HK-2 (cell line): Measurements from ENCODE around the gene DNASE2B.

Source experiments
- DNase-seq: peaks from one replicate; pipeline ENCODE4 v3.0.0-alpha.2; 2018; ENCODE audit not compliant: unreplicated experiment

The DNASE2B gene, protein sequence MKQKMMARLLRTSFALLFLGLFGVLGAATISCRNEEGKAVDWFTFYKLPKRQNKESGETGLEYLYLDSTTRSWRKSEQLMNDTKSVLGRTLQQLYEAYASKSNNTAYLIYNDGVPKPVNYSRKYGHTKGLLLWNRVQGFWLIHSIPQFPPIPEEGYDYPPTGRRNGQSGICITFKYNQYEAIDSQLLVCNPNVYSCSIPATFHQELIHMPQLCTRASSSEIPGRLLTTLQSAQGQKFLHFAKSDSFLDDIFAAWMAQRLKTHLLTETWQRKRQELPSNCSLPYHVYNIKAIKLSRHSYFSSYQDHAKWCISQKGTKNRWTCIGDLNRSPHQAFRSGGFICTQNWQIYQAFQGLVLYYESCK

GRCh38 chr1:84398175-84399155 is at the start of gene DNASE2B:
Gene DNASE2B (plus strand): TSS chr1:84398484. CDS start chr1:84398565, 81 bp downstream.
- no peak for DNase-seq

GRCh38 chr1:84348759-84349158 is 49.5 kb upstream of the DNASE2B start:
- DNase-seq = no peak

GRCh38 chr1:84350104-84350503 is 48.2 kb upstream of the DNASE2B start:
- DNase-seq = no peak

GRCh38 chr1:84350550-84350949 is 47.7 kb upstream of the DNASE2B start:
- no peak for DNase-seq

GRCh38 chr1:84352298-84353106 is 45.8 kb upstream of the DNASE2B start:
- no peak for DNase-seq

DNA sequence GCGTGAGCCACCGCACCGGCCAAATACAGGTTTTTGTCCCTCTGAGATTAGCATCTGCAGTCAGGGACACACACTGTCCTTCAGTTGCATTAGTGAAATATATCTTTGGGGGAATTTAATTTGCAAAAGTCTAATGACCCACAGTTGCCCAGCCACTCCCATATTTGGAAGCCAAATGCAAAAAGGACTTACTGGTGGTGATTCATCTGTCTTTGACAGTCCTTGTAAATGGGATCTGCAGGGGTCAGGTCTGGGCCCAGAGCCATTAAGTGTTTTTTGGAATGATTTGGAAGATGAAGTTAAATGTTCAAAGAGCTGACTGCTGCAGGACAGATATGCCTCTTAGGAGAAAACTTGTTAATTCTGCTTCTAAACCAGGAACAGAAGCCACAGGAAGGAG is 44.6 kb upstream of the DNASE2B start:
- DNase-seq = no peak

- no peak for DNase-seq
Observed at GRCh38 chr1:84355556-84355955, 42.7 kb upstream of the DNASE2B start.

DNA sequence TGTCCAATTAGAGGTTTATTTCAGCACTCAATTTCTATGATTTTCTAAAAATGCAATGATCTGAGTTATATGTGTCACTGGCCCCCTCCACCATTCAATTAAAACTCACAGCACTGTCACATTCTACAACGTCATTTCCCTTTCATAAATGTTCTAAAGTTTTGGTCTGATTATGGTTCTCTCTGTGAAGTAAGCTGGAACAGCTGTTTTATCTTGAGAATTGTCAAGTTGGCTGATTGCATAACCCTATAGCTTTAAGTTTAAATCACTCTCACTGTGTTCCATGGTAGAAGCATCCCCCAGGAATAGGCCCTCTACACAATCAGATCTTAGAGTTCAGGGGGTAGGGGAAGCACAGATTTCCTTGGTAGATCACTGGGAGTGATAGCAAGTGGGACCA is 41.4 kb upstream of the DNASE2B start:
- no peak for DNase-seq

- no peak for DNase-seq
Observed at GRCh38 chr1:84358695-84359094, 39.6 kb upstream of the DNASE2B start.

- no peak for DNase-seq
Observed at GRCh38 chr1:84360316-84360715, 38.0 kb upstream of the DNASE2B start.

DNA sequence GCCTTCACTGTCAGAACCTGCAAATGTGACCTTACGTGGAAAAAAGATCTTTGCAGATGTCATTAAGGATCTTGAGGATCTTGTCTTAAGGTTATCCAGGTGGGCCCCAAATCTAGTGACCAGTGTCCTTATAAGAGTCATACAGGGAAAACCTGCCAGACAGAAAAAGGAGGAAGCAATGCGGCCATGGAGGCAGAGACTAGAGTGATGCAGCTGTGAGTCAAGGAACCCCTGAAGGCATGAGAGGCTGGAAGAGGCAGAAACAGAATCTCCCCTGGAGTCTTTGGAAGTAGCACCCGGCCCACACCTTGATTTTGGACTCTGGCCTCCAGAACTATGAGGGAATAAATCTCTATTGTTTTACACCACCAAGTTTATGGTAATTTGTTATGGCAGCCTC is 36.5 kb upstream of the DNASE2B start:
- no peak for DNase-seq

GRCh38 chr1:84363019-84363418 is 35.3 kb upstream of the DNASE2B start:
- no peak for DNase-seq

GRCh38 chr1:84363622-84364021 is 34.7 kb upstream of the DNASE2B start:
- DNase-seq = no peak

DNA sequence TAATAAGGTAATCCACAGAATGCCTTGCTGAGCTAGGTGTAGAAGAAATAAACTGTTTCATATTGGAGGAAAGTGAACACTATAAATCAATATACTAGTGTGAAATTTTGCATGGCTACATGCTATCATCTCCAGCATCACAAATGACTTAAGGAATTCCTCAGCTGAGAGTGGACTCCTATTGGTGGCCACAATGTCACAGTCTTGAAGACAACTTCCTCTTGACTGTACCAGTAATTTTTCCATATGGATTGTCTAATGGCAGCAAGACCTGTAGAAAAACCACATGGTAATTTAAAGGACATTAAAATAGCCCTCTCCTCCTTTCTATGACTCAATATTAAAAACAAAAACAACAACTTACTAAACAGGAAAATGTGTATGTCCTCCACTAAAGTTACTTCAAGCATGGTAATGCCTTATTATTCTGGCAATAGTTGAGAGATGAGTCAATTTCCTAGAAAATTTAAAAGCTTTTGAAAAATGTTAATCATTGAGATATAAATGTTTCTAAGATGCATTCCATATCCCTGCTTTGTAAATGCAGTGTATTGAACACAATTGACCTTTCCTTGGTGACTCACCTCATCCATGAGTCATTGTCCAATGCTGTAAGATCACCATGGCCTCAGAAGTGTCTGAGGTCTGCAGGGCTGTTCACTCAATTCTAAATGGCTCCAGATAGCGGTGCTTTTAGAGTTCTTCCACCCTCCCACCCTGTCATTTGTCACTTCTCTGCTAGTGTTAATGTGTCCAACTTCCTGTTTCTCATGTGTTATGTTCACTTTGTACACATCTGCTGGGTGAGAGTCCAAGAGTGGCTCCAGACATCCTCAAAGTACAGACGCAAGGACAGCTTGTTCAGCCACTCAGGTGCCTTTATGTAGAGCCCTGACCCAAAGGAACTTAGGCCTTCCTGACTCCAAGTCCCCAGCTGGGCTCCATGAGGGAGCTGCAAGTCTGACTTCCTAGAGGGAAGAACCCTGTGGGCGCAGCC is 32.8 kb upstream of the DNASE2B start:
- DNase-seq = peak; percentile 25

DNA sequence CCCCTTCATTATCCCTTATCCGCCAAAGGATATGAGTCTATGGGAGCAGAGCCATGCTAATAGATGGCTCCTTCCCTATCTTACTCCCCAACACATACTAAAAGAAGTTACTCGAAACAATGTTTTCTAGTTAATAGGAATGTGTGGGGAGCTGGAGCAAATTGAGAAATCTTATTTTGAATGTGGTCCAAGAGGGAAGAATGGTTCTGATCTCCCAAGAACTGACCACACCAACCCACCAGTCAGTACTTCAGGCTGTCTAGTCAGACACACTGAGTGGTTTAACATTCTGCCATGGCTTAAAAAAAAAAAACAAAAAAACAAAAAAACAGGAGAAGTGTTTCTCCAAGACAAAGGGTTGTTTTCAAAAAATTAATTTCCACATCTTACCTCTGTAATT is 31.5 kb upstream of the DNASE2B start:
- no peak for DNase-seq

- DNase-seq = no peak
Observed at GRCh38 chr1:84367219-84367618, 31.1 kb upstream of the DNASE2B start.

DNA sequence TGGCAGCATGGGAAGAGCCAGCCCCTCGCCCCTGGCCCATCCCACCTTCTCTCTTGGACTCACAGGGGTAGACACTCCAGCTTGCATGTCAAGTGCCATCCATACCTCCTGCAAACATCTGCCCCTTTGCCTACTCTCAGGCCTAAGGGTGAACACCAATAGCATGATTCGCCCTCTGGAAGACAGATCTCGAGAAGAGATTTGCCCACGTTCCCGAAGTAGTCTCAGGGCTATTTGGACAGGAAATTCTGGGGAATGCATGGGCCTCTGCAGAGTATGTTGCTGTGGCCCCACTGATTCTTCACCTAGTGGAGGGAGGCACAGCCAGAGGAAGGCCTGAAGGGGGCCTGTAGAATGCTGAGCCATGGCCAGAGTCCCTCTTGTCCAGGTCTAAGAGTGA is 29.8 kb upstream of the DNASE2B start:
- no peak for DNase-seq

- no peak for DNase-seq
Observed at GRCh38 chr1:84370266-84370665, 28.0 kb upstream of the DNASE2B start.

- no peak for DNase-seq
Observed at GRCh38 chr1:84370831-84371394, 27.4 kb upstream of the DNASE2B start.

DNA sequence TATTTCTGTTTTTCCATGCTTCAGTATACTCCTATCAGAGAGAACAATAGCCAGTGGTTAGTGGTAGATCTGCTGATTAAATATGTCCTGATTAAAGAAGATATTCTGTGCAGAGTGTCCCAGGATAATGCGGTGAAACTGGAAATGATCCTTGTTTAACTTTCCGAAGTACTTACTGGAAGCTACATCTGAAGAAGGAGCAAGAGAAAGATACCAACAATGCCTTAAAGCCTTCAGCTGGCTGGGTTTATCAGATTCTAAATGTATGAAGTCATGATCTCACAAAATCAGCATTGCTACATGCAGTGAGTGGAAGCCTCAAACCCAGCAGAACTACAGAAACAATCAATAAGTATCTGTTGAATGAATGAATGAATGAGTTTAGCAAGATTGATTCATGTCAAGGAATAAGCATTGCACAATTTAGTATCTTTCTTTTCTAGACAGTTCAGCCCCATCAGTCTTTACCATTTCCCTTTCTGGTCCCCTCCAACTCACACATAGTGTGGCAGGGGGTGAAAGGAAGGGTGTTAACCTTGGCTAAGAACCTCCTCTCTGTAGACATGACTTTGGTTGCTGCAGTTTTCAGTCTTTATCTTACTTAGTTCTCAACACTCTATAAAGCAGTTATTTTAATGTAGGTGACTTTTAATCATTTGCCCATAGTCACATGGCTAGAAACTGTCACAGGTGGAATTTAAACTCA is 24.7 kb upstream of the DNASE2B start:
- DNase-seq = no peak
